Left renal cortex interstitium (tissue), 4 donors: ENCODE data around the gene SLC7A7. TPM values are rescaled to one million over a fixed set of nuclear protein-coding genes. Genes with fewer than 3 reads are reported as not detected.
A peak's percentile ranks its signal among the peaks of the same experiment; 100 is the strongest.
"Not testable (repeated sequence)": the region's sequence is repeated elsewhere in the genome, so short reads cannot be mapped to it uniquely, and the experiment has no call there.

ENCODE experiments used
- DNase-seq, 4 donors: peaks; one replicate each; pipeline ENCODE4 v3.0.0-alpha.2; 2013; ENCODE audit warnings: low read depth in 4 of 4, low spot score in 2 of 4, missing footprints in 1 of 4
- polyA plus RNA-seq, 4 donors: library from polyadenylated mRNA; unstranded; fragments of 120-200 nt; gene quantifications; one replicate each; pipeline ENCODE4 v1.2.1, GENCODE V29; 2013; ENCODE audit not compliant: insufficient read length in 4 of 4

SLC7A7 gene
- polyA plus RNA-seq, 4 donors, result 77.6 to 141 (median 91.2) TPM

- DNase-seq, result no peak
Measured at GRCh38 chr14:22844221-22845102, 29.2 kb upstream of the SLC7A7 start.

DNA sequence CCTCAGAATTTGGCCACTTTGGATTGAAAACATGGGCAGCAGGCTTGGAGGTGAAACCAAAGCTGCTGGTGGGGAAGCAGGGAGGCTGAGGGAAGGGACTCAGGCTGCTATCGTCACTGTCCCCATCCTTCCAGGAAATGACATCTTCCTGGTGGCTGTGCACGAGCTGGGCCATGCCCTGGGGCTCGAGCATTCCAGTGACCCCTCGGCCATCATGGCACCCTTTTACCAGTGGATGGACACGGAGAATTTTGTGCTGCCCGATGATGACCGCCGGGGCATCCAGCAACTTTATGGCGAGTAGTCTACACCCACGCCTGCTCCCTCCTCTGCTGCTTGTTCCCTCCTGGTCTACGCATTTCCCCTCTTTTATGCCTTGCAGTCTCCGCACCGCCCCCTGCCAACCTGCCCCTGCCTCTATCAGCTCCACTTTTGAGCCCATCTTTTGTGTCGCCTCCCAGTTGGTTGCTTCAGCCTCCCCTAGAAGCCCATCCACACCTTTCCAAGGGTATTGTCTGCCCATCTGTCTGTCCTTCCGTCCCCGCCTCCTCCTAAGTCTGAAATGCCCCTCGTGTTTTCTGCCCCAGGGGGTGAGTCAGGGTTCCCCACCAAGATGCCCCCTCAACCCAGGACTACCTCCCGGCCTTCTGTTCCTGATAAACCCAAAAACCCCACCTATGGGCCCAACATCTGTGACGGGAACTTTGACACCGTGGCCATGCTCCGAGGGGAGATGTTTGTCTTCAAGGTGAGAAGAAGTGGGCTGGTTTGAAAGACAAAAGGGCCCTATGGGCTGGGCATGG lies 28.1 kb upstream of the SLC7A7 start:
- DNase-seq, result no peak

DNA sequence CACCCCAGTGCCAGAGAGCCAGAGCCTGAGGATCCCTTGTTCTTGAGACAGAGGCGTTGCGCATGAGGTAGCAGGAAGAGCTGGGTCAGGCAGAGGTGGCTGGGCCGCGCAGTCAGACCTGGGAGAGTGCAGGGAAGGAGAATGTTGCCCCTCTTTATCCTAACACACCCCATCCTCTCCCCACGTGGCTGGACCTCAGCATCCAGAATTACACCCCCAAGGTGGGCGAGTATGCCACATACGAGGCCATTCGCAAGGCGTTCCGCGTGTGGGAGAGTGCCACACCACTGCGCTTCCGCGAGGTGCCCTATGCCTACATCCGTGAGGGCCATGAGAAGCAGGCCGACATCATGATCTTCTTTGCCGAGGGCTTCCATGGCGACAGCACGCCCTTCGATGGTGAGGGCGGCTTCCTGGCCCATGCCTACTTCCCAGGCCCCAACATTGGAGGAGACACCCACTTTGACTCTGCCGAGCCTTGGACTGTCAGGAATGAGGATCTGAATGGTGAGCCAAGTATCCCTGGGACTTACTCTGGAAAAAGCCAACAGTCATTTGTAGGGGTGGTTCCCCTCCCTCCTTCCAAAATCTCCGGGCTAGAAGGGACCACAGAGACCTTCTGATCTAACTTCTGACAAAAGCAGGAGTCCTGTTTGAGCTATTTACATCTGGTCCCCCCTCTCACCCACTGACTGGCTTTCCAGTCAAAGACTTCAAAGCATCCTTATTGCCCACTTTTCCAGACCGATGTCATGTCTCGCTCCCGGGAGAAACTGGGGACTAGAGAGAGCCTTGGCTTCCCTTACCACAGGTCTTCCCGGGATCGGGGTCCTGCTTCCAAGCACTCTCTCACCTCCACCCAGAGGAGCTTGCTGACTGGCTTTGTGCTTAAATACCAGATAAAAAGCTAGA lies 27.2 kb upstream of the SLC7A7 start:
- no peak for DNase-seq

GRCh38 chr14:22841769-22842168 lies 26.5 kb upstream of the SLC7A7 start:
- no peak for DNase-seq

DNA sequence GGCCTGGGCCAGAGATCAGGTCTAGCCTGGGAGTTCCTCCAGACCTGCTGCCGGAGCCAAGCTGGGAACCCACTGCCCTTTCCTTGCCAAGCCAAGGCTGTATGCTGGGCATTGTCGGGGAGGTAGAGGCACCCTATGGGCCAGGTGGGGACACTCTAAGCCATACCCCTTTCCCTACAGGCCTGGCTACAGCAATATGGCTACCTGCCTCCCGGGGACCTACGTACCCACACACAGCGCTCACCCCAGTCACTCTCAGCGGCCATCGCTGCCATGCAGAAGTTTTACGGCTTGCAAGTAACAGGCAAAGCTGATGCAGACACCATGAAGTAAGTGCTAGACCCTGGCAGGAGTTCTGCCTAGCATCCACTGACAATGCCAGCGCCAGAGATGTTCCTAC lies 26.1 kb upstream of the SLC7A7 start:
- DNase-seq, result no peak

DNA sequence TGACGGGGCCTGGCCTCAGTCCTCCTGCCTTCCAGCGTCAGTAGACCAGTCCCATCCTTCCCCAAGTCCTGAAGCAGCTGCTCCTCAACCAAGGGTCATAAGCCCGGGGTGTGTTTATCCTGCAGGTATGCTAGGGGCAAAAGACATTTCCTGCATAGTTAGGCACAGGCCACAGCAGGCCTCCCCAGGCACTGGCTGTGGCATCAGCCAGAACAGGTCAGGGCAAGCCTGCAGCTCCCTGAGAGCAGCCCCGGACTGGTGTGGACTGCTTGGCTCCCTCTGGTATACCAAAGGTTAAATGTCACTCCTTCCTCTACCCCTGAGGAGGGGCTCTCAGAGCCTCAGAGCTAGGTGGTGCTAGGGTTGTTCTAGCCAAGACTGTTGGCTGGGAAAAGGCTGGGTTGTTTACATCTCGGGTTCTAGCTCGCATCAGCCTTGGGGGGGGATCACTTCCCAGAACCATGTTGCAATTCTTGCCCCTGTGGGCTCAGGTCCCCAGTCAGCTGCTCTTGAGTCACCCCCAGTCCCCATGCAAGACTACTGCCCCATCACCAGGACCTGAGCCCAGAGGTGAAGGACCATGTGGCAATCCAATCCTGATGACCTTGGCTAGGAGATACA lies 24.0 kb upstream of the SLC7A7 start:
- DNase-seq, result no peak

DNA sequence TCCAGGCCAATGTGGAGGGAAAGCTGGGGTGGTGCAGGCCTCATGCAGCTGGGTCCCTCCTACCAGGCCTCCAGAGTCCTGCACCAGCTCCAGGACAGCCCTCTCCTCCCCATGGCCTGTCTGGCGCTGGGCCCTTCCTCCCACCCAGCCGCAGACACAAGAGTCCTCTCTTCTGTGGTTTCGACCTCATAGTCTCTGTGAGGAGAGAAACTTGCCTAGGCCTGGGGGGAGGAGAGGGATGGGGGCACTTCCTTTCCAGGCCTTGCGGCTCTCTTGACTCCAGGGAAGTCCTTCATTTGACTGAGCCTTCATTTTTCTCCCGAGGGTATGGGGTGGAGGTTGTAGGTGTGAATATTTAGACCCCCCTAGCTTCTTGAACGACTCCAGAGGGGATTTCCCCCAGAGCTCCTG lies 23.4 kb upstream of the SLC7A7 start:
- DNase-seq, result no peak

GRCh38 chr14:22837750-22838538 lies 22.7 kb upstream of the SLC7A7 start:
- DNase-seq, result no peak

DNA sequence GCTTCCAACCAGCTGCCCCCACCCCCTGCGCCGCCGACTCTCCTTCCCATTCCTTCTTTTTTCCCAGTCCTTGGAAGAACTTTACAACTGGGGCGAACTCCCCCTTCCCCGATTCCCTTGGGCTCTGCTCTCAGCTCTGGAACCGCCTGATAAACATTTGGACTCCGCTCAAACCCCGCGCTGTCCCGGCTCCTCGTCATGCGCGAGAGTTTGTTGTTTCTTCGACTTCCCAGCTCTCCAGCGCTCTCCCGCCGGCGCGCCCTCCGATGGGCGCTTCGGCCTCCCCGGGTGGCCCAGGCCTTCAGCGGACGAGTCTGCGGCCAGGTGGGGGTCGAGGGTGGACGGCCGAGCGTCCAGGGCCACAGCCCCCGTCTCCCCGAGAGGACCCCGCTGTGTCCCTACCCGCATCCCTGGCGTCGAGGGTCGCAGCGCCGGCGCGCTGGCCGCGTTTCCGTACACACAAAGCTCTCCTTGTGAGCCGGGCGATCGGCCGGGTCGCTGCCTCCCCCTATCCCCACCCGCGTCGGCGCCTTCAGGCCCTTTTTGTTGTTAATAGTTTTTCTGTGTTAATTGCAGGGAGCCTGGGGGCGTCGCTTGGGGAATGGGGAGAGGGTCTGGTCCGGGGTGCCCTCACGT lies 22.0 kb upstream of the SLC7A7 start:
- no peak for DNase-seq

- DNase-seq, result peak in 2 of 4 donors; percentile 77 to 88
Measured at GRCh38 chr14:22836301-22837113, 21.3 kb upstream of the SLC7A7 start, which contains the start of gene MMP14. Gene MMP14 (plus strand): TSS chr14:22836585. CDS start chr14:22836818, 233 bp downstream.

- DNase-seq, result no peak
Measured at GRCh38 chr14:22835505-22835904, 20.3 kb upstream of the SLC7A7 start.

DNA sequence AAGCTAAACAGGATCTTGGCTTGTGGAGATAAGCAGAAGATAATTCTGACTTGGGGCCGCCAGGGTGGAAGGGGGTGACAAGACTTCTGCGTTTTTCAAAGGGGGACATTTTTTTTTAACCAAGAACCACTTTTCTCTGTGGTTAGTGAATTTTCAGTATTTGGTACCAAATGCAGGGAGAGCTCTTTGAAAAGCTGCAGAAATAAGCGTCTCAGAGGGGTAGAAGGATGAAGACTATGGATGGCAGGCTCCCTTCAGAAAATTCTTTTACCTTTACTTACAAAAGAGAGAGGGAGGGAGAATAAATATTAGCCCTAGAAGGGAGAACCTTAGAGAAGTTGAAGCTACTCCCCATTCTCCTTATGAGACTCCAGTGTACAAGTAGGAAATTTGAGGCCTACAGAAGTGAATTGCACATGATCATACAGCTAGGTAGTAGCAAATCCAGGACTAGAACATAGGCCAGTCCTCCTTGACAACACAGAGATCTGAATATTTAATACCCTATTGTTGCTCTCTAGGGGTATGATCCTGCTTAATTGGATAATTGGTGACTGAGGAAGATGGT lies 15.3 kb upstream of the SLC7A7 start:
- no peak for DNase-seq

- peak in 2 of 4 donors; percentile 85 to 93 for DNase-seq
Measured at GRCh38 chr14:22829661-22830442, 14.6 kb upstream of the SLC7A7 start, which contains the start of gene MRPL52. Gene MRPL52 (plus strand): TSS chr14:22829887. CDS start chr14:22829913, 26 bp downstream.

- not testable (repeated sequence) for DNase-seq
Measured at GRCh38 chr14:22829076-22829660, 13.9 kb upstream of the SLC7A7 start.

DNA sequence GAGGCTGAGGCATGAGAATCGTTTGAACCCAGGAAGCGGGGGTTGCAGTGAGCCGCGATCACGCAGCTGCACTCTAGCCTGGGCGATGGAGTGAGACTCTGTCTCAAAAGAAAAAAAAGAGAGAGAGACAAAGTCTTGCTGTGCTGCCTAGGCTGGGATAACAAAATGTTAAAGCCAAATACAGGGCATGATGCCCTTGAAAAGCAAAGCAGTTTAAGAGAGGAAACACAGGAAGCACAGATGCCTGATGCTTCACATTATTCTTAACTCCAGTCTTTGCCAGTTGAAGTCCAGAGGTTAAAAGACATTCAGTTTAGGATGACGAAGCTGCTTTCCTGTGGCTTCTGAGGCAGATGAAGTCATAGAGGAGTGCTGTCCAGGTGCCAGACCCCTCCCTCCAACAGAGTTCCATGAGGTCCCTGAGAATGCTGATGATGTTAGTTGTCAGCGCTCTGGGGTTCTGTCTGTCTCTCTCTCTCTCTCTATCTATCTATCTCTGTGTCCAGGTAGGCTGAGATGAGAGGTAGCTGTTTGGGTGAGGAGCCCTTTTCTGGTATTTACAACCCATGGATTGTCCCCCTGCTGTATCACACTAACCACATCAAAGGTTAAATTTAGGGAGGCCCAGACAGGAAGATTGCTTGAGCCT lies 9.6 kb upstream of the SLC7A7 start:
- DNase-seq, result no peak
